Measurements from ENCODE around the gene APOC1. TPM values are rescaled to one million over a fixed set of nuclear protein-coding genes. Genes with fewer than 3 reads are reported as not detected.

The APOC1 gene
- total RNA-seq, 3 donors from 2014 or later (not counting 1 experiment from before 2014, with no cell fraction given), result not detected

- DNase-seq (peak; percentile 79), ATAC-seq (peak; percentile 73 to 92 (median 80))
- Histone ChIP-seq H3K27me3 (ENCODE audit: control insufficient read depth, insufficient read depth, low read length) (peaks cover 12% of the 10 kb centered on the region), H3K36me3 (ENCODE audit: control insufficient read depth, insufficient read depth, low read length) (peaks cover 24% of the 10 kb centered on the region), H3K4me1 (ENCODE audit: control insufficient read depth, insufficient read depth, low read length) (peaks cover 4% of the 10 kb centered on the region), H3K27ac (ENCODE audit: low read length) (no peak overlapping the region), H3K4me3 (ENCODE audit: low read length) (no peak overlapping the region), H3K9me3 (ENCODE audit: control insufficient read depth, insufficient read depth, low read length) (no peaks in the 10 kb centered on the region)
- WGBS (ENCODE audit: insufficient coverage), result 38% methylated on average over 24 of the region's 24 CpGs
- peak; percentile 98 for TF ChIP-seq CTCF (IDR thresholded peaks at IDR 0.05)
- H3K27ac Mint-ChIP-seq, result no peak overlapping the region
- no peaks in the 10 kb centered on the region for H3K36me3 Mint-ChIP-seq
- H3K4me1 Mint-ChIP-seq, result peaks cover 6 to 8% of the 10 kb centered on the region in 2 donors
- no peaks in the 10 kb centered on the region for H3K9me3 Mint-ChIP-seq
- no peak overlapping the region for H3K4me3 Mint-ChIP-seq
- intact Hi-C loops (cut with micrococcal nuclease), result loop anchor here (1.0 to 5.0 kb wide), 3 partner anchors 47 to 433 kb away; partner anchors contain the start of gene EXOC3L2
- peaks cover 18 to 22% of the 10 kb centered on the region in 2 donors for H3K27me3 Mint-ChIP-seq (ENCODE audit: low read depth in 2 of 2)
Measured at GRCh38 chr19:44903602-44904425, 10.6 kb upstream of the APOC1 start.

GRCh38 chr19:44904426-44904994 lies 9.9 kb upstream of the APOC1 start:
- TF ChIP-seq CTCF (IDR thresholded peaks at IDR 0.05), result no peak
- Histone ChIP-seq H3K9me3 (ENCODE audit: control insufficient read depth, insufficient read depth, low read length) (no peaks in the 10 kb centered on the region), H3K36me3 (ENCODE audit: control insufficient read depth, insufficient read depth, low read length) (peaks cover 24% of the 10 kb centered on the region), H3K4me1 (ENCODE audit: control insufficient read depth, insufficient read depth, low read length) (peaks cover 4% of the 10 kb centered on the region), H3K4me3 (ENCODE audit: low read length) (no peak overlapping the region), H3K27me3 (ENCODE audit: control insufficient read depth, insufficient read depth, low read length) (peaks cover 12% of the 10 kb centered on the region), H3K27ac (ENCODE audit: low read length) (no peak overlapping the region)
- H3K9me3 Mint-ChIP-seq, result no peaks in the 10 kb centered on the region
- H3K4me1 Mint-ChIP-seq, result peaks cover 6 to 8% of the 10 kb centered on the region in 2 donors
- ATAC-seq, result no peak
- no peak overlapping the region for H3K27ac Mint-ChIP-seq
- H3K27me3 Mint-ChIP-seq (ENCODE audit: low read depth in 2 of 2), result peaks cover 18 to 22% of the 10 kb centered on the region in 2 donors
- DNase-seq, result no peak
- H3K4me3 Mint-ChIP-seq, result no peak overlapping the region
- intact Hi-C loops (cut with micrococcal nuclease), result loop anchor here (5.0 kb wide), 2 partner anchors 343 to 433 kb away; partner anchors contain the start of gene EXOC3L2
- WGBS (ENCODE audit: insufficient coverage), result 84% methylated on average over 12 of the region's 12 CpGs
- no peaks in the 10 kb centered on the region for H3K36me3 Mint-ChIP-seq

GRCh38 chr19:44905437-44906160 lies 8.8 kb upstream of the APOC1 start, which contains the start of gene APOE:
APOE (plus strand) TSS chr19:44905796; CDS start chr19:44906625, 829 bp downstream.
- Histone ChIP-seq H3K36me3 (ENCODE audit: control insufficient read depth, insufficient read depth, low read length) (peaks cover 16% of the 10 kb centered on the region), H3K27ac (ENCODE audit: low read length) (no peak within 1 kb of the TSS), H3K27me3 (ENCODE audit: control insufficient read depth, insufficient read depth, low read length) (peaks cover 12% of the 10 kb centered on the region), H3K9me3 (ENCODE audit: control insufficient read depth, insufficient read depth, low read length) (no peaks in the 10 kb centered on the region), H3K4me1 (ENCODE audit: control insufficient read depth, insufficient read depth, low read length) (peaks cover 4% of the 10 kb centered on the region), H3K4me3 (ENCODE audit: low read length) (no peak within 1 kb of the TSS)
- H3K9me3 Mint-ChIP-seq, result no peaks in the 10 kb centered on the region
- peaks cover 20 to 22% of the 10 kb centered on the region in 2 donors for H3K27me3 Mint-ChIP-seq (ENCODE audit: low read depth in 2 of 2)
- intact Hi-C loops (cut with micrococcal nuclease), result no loop called here
- 3% methylated on average over 17 of the region's 20 CpGs for WGBS (ENCODE audit: insufficient coverage)
- H3K36me3 Mint-ChIP-seq, result no peaks in the 10 kb centered on the region
- no peak for ATAC-seq
- H3K27ac Mint-ChIP-seq, result no peak within 1 kb of the TSS
- no peak for DNase-seq
- H3K4me3 Mint-ChIP-seq, result no peak within 1 kb of the TSS
- TF ChIP-seq CTCF (IDR thresholded peaks at IDR 0.05), result no peak
- H3K4me1 Mint-ChIP-seq, result peaks cover 6 to 8% of the 10 kb centered on the region in 2 donors
